ENCODE results near the gene UTP11. TPM values are rescaled to one million over a fixed set of nuclear protein-coding genes. Genes with fewer than 3 reads are reported as not detected.

UTP11 gene
- polyA plus RNA-seq, 1 experiment: 18.3 TPM

DNA sequence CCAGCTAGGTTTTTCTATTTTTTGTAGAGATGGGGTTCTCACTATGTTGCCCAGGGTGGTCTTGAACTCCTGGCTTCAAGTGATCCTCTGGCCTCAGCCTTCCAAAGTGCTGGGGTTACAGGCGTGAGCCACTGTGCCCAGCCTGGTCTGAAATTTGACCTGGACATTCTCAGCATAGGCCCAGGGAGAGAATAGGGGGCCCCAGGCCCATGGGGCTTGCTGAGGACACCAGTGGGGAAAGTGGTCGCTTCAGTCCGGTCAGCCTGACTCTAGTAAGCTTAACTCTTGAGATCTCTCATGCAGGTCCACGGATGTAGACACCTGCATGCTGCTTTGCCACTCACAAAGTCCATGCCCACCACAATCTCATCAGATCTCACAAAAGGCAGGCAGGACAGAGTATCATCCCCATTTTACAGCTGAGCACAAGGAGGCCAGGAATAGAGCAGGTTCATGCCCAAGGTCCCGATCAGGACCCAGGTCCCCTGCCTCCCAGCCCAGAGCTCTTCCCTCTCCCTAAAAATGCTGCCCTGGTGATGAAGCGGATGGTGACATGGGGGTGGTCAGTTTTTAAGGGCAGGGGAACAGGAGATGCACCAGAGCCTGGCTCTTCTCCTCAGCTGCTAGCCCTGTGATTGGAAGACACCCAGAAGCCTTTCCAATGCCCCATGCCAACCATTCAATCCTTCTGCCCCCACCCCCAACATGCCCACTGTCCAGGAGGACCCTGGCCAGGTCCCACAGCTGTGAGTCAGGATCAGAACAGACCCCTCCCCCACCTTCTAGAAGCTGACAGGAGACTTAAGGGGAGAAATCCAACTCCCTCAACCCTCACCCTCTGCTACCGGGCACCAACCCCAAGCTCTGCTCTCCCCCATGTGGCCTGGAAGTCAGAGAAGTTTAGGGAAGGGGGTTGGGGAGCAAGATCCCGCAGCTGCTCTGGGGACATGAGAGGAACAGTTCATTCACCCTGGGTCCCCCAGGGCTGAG lies 9.0 kb upstream of the UTP11 start:
- Histone ChIP-seq H3K36me3 (ENCODE audit: control insufficient read depth, insufficient read depth, low read length) (peaks cover 5% of the 10 kb centered on the region), H3K27me3 (ENCODE audit: control insufficient read depth, insufficient read depth, low read length) (no peaks in the 10 kb centered on the region), H3K4me3 (ENCODE audit: low read depth, low read length) (peak overlapping the region; percentile 77)
- TF ChIP-seq, protein P1, sequence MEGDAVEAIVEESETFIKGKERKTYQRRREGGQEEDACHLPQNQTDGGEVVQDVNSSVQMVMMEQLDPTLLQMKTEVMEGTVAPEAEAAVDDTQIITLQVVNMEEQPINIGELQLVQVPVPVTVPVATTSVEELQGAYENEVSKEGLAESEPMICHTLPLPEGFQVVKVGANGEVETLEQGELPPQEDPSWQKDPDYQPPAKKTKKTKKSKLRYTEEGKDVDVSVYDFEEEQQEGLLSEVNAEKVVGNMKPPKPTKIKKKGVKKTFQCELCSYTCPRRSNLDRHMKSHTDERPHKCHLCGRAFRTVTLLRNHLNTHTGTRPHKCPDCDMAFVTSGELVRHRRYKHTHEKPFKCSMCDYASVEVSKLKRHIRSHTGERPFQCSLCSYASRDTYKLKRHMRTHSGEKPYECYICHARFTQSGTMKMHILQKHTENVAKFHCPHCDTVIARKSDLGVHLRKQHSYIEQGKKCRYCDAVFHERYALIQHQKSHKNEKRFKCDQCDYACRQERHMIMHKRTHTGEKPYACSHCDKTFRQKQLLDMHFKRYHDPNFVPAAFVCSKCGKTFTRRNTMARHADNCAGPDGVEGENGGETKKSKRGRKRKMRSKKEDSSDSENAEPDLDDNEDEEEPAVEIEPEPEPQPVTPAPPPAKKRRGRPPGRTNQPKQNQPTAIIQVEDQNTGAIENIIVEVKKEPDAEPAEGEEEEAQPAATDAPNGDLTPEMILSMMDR (IDR thresholded peaks at IDR 0.05; ENCODE audit: insufficient read depth, low read depth, low read length): no peak
- CTCF ChIA-PET: interaction anchor here (0.7 to 1.0 kb wide), 2 partner anchors 9 to 77 kb away, joined by 3 read pairs; partner anchors contain the start of gene UTP11
- POLR2A ChIA-PET: no interaction called here
- no peak for DNase-seq (ENCODE audit: low read depth)

DNA sequence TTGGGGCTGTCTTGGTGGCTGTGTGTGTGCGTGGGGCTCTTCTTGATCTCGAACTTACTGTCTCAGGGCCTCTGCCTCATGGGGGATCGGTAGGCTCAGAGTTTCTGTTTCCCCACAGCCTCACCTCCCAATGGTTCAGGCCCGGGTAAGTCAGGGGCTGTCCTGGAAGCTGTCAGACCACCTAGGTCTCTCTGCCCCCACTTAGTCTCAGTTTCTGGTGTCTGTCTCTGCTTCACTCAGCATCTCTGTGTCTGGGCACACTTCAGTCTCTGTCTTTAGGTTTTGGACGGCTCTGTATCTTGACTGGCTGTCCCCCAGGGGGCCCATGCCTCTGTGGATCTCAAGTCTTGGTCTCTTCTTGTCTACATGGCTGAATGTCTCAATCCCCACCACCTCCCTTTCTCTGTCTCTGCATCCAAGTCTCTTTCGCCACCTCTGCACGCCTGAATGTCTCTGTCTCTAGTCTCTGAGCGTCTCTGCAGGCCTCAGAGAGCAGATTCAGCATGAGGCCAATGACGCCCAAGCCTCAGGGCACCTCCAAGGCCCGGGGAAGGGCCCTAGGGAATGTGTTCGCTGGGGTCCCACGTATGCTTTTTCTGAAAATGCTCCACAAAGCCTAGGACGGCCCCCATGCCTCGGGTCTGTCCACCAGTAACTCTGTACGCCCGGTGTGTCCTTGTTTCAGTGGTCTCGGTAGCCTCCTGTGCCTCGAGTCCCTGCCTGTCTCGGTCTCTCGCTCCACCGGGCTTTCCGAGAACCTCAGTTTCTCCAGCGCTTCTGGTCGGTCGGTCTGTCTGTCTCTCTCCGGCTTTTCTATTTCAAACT lies 8.0 kb upstream of the UTP11 start:
- no peak for DNase-seq (ENCODE audit: low read depth)
- no peaks in the 10 kb centered on the region for H3K36me3 ChIP-seq (ENCODE audit: control insufficient read depth, insufficient read depth, low read length)
- CTCF ChIA-PET: interaction anchor here (0.7 to 1.0 kb wide), 2 partner anchors 8 to 78 kb away, joined by 3 read pairs; partner anchors contain the start of gene UTP11
- POLR2A ChIA-PET: interaction anchor here (0.6 kb wide), 1 partner anchor 15 kb away, joined by 4 read pairs; the partner anchor contains the start of gene SF3A3
- TF ChIP-seq, protein P1 (IDR thresholded peaks at IDR 0.05; ENCODE audit: insufficient read depth, low read depth, low read length): no peak
- peak overlapping the region; percentile 77 for H3K4me3 ChIP-seq (ENCODE audit: low read depth, low read length)
- no peaks in the 10 kb centered on the region for H3K27me3 ChIP-seq (ENCODE audit: control insufficient read depth, insufficient read depth, low read length)

GRCh38 chr1:38005195-38006007 lies 7.1 kb upstream of the UTP11 start, which contains the start of gene FHL3:
Gene FHL3 (minus strand): TSS chr1:38005514. CDS start chr1:37999412, 6,102 bp downstream.
- ChIA-PET CTCF (no interaction called here), POLR2A (interaction anchor here (0.6 kb wide), 1 partner anchor 16 kb away, joined by 4 read pairs; the partner anchor contains the start of gene SF3A3)
- Histone ChIP-seq H3K27me3 (ENCODE audit: control insufficient read depth, insufficient read depth, low read length) (no peaks in the 10 kb centered on the region), H3K4me3 (ENCODE audit: low read depth, low read length) (peak within 1 kb of the TSS; percentile 77), H3K36me3 (ENCODE audit: control insufficient read depth, insufficient read depth, low read length) (no peaks in the 10 kb centered on the region)
- no peak for DNase-seq (ENCODE audit: low read depth)
- TF ChIP-seq, protein P1 (IDR thresholded peaks at IDR 0.05; ENCODE audit: insufficient read depth, low read depth, low read length): no peak

DNA sequence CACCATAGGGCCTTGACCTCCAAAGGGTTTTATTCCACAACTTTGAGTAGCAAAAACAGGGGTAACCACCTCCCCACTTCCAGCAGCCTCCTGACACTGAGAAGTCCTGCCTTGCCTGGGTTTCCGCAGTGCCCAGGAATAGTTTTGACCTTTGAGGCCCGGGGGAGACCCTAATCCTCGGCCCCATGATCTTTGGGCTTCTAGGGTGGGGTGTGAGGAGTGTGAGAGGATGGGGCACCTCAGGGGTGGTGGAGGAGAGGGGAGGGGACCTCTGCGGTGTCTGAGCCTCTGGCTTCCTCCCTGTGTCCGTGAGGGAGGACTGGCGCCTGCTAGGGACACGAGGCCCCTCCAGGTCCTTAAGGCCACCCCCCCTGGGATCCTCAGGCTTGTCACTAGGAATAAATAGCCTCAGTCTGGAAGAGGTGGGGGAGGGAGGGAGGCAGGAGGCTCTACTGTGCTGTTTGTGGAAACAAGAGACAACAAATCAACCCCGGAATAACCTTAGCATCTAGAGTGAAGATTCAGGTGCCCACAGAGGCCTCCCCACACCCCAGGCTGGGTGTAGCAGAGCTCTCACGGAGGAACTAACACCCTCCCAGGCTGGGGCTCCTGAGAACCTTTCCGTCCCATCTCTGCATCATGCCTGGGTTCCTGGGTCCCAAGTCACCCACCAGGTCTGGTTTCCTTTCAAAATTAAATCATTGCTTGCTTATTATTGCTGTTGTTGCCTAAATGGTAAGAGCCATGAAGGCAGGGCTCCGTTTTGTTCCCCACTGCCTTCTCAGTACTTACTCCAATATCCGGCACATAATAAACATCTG lies 6.3 kb upstream of the UTP11 start:
- TF ChIP-seq, protein P1 (IDR thresholded peaks at IDR 0.05; ENCODE audit: insufficient read depth, low read depth, low read length): no peak
- Histone ChIP-seq H3K4me3 (ENCODE audit: low read depth, low read length) (no peak overlapping the region; the same call in 1 of the 2 replicates), H3K27me3 (ENCODE audit: control insufficient read depth, insufficient read depth, low read length) (no peaks in the 10 kb centered on the region), H3K36me3 (ENCODE audit: control insufficient read depth, insufficient read depth, low read length) (no peaks in the 10 kb centered on the region)
- POLR2A ChIA-PET: no interaction called here
- CTCF ChIA-PET: no interaction called here
- no peak for DNase-seq (ENCODE audit: low read depth)
